HepG2 (cell line): ENCODE results near the gene H6PD. TPM values are rescaled to one million over a fixed set of nuclear protein-coding genes. Genes with fewer than 3 reads are reported as not detected.

Experiments
- AKNA ChIP-seq: sonication (generic); formaldehyde crosslinking; IDR thresholded peaks from 2 replicates; pipeline ENCODE4 v1.4.0; 2020; ENCODE audit warnings: missing genetic modification reagents, borderline replicate concordance
- ATF7-NPFF ChIP-seq: sonication (generic); formaldehyde crosslinking; IDR thresholded peaks from 2 replicates; pipeline ENCODE4 v1.8.1; 2023; ENCODE audit warnings: mild to moderate bottlenecking, low read depth, missing genetic modification reagents, moderate library complexity
- CREM ChIP-seq, 2 experiments: sonication (generic) in 1 of 2; formaldehyde crosslinking in 1 of 2; IDR thresholded peaks; 2 replicates each; pipeline versions ENCODE4 v1.4.0 to v1.6.1; 2016 to 2020; ENCODE audit warnings: antibody characterized with exemption in 1 of 2, mild to moderate bottlenecking in 1 of 2, missing genetic modification reagents in 1 of 2
- FOXK2 ChIP-seq: fragments of 450-650 bp; IDR thresholded peaks from 2 replicates; pipeline ENCODE4 v1.6.1; 2016
- MAF1 ChIP-seq: sonication (generic); formaldehyde crosslinking; IDR thresholded peaks from 2 replicates; pipeline ENCODE4 v1.5.0; 2020; ENCODE audit warnings: missing genetic modification reagents, borderline replicate concordance
- RORA ChIP-seq: sonication (generic); formaldehyde crosslinking; IDR thresholded peaks from 2 replicates; pipeline ENCODE4 v1.5.0; 2020; ENCODE audit warnings: mild to moderate bottlenecking, missing genetic modification reagents, moderate library complexity
- SOX13 ChIP-seq, 3 experiments: fragments of 450-650 bp in 1 of 3; sonication (generic) in 1 of 3; formaldehyde crosslinking in 1 of 3; IDR thresholded peaks in 2 of 3; conservative IDR thresholded peaks in 1 of 3; 2 replicates each; pipeline versions ENCODE4 v1.5.0 to v1.6.1; 2016 to 2020; ENCODE audit warnings: antibody characterized with exemption in 1 of 3, mild to moderate bottlenecking in 1 of 3, missing compliant biosample characterization in 1 of 3, missing genetic modification reagents in 1 of 3, moderate library complexity in 1 of 3
- SP140L ChIP-seq: sonication (generic); formaldehyde crosslinking; IDR thresholded peaks from 2 replicates; pipeline ENCODE4 v1.4.0; 2020; ENCODE audit warnings: missing genetic modification reagents, borderline replicate concordance
- SRSF4 ChIP-seq: fragments of 200-400 bp; formaldehyde crosslinking; IDR thresholded peaks from one replicate; pipeline ENCODE4 v1.6.1; 2018; ENCODE audit warnings: mild to moderate bottlenecking, low read depth, low read length, moderate library complexity; ENCODE audit not compliant: poor library complexity, severe bottlenecking
- STAT6 ChIP-seq: sonication (generic); formaldehyde crosslinking; IDR thresholded peaks from 2 replicates; pipeline ENCODE4 v1.4.0; 2020; ENCODE audit warnings: missing genetic modification reagents, mild to moderate bottlenecking, borderline replicate concordance
- TOE1 ChIP-seq: sonication (generic); formaldehyde crosslinking; IDR thresholded peaks from 2 replicates; pipeline ENCODE4 v1.4.0; 2020; ENCODE audit warnings: mild to moderate bottlenecking, missing genetic modification reagents
- ZIK1 ChIP-seq: sonication (generic); formaldehyde crosslinking; IDR thresholded peaks from 2 replicates; pipeline ENCODE4 v1.5.0; 2020; ENCODE audit warnings: mild to moderate bottlenecking, low read depth, missing genetic modification reagents, borderline replicate concordance
- ZNF547 ChIP-seq: sonication (generic); formaldehyde crosslinking; IDR thresholded peaks from 2 replicates; pipeline ENCODE4 v1.5.1; 2020; ENCODE audit warnings: mild to moderate bottlenecking, missing genetic modification reagents
- ZNF563 ChIP-seq: sonication (generic); formaldehyde crosslinking; IDR thresholded peaks from 2 replicates; pipeline ENCODE4 v1.8.0; 2022; ENCODE audit warnings: mild to moderate bottlenecking, moderate library complexity, missing genetic modification reagents
- ZNF691 ChIP-seq: sonication (generic); formaldehyde crosslinking; IDR thresholded peaks from 2 replicates; pipeline ENCODE4 v1.4.0; 2020; ENCODE audit warnings: missing genetic modification reagents, low read depth, mild to moderate bottlenecking, borderline replicate concordance
- ZNF75D ChIP-seq: sonication (generic); formaldehyde crosslinking; IDR thresholded peaks from 2 replicates; pipeline ENCODE4 v1.8.1; 2023; ENCODE audit warnings: missing genetic modification reagents, mild to moderate bottlenecking, borderline replicate concordance
- polyA plus RNA-seq, 8 experiments: library from polyadenylated mRNA; depleted of rRNA in 3 of 8; stranded (reverse) in 7 of 8; unstranded in 1 of 8; fragments of >200 nt; fragmentation: Illumina TruSeq in 4 of 8; extraction: Trizol in 4 of 8; gene quantifications; 2 replicates each; pipeline versions ENCODE4 v1.2.1 to v1.2.3, GENCODE V29; 2011 to 2016; ENCODE audit warnings: low read depth in 4 of 8, missing spikeins in 1 of 8, mixed read lengths in 1 of 8; ENCODE audit not compliant: insufficient read depth in 1 of 8
- total RNA-seq, 5 experiments: library from RNA; depleted of rRNA; stranded (reverse); fragments of >200 nt; fragmentation: Illumina TruSeq; extraction: Trizol; gene quantifications; 2 replicates each; pipeline ENCODE4 v1.2.3, GENCODE V29; 2016; ENCODE audit warnings: low read depth in 1 of 5

H6PD gene
- total and polyA plus RNA-seq, 2 of the 13 experiments (the other 11 are each of a cell fraction or from before 2014, with no cell fraction given): 9.3 to 14.1 TPM

- TF ChIP-seq ZNF691 (peak; percentile 64), FOXK2 (no peak), TOE1 (no peak; the same call in 1 of the 2 replicates), RORA (CRISPR knock-in tag) (no peak), SRSF4 (no peak), MAF1 (CRISPR knock-in tag) (peak; percentile 45; the same call in 1 of the 2 replicates), AKNA (CRISPR knock-in tag) (no peak), SP140L (no peak), CREM (IDR thresholded peaks at IDR 0.05) (no peak; the same call in 1 of the 2 replicates), CREM (CRISPR knock-in tag; IDR thresholded peaks at IDR 0.05) (no peak), ZNF563 (CRISPR knock-in tag) (peak; percentile 85; the same call in 1 of the 2 replicates), ZIK1 (peak; percentile 53; the same call in 1 of the 2 replicates), SOX13 (IDR thresholded peaks at IDR 0.05) (peak; percentile 11; the same call in 1 of the 2 replicates), SOX13 (CRISPR knock-in tag; conservative IDR thresholded peaks at IDR 0.05 in 1 of 2, IDR thresholded peaks at IDR 0.05 in 1 of 2) (peak in 1 of 2 experiments; percentile 61; a peak in 2 of 4 replicates), ZNF75D (CRISPR knock-in tag) (no peak), STAT6 (peak; percentile 85; the same call in 1 of the 2 replicates), ATF7-NPFF (CRISPR knock-in tag) (peak; percentile 56), ZNF547 (CRISPR knock-in tag) (peak; percentile 67; the same call in 1 of the 2 replicates)
Observed at GRCh38 chr1:9249534-9250410, 15.2 kb downstream of the H6PD start (continued).
